Endodermal cell (in vitro differentiated cells): ENCODE results near the gene PAX5. TPM values are rescaled to one million over a fixed set of nuclear protein-coding genes. Genes with fewer than 3 reads are reported as not detected.

ENCODE experiments used
- DNase-seq: peaks from one replicate; pipeline ENCODE4 v3.0.0-alpha.2; 2017
- H3K27ac ChIP-seq: 2 replicates; pipeline ENCODE4 v1.5.1; 2013; ENCODE audit warnings: mild to moderate bottlenecking, low read depth, low read length, moderate library complexity
- H3K27me3 ChIP-seq: 2 replicates; pipeline ENCODE4 v1.6.1; 2013; ENCODE audit warnings: mild to moderate bottlenecking, low read length, moderate library complexity; ENCODE audit not compliant: insufficient read depth, control insufficient read depth, poor library complexity, severe bottlenecking
- H3K36me3 ChIP-seq: 2 replicates; pipeline ENCODE4 v1.7.0; 2013; ENCODE audit warnings: mild to moderate bottlenecking, low read length, moderate library complexity; ENCODE audit not compliant: control insufficient read depth, insufficient read depth
- H3K4me1 ChIP-seq: one replicate; pipeline ENCODE4 v1.7.0; 2013; ENCODE audit warnings: low read length; ENCODE audit not compliant: control insufficient read depth, insufficient read depth
- H3K4me3 ChIP-seq: 2 replicates; pipeline ENCODE4 v1.5.1; 2013; ENCODE audit warnings: mild to moderate bottlenecking, low read length, moderate library complexity
- H3K9ac ChIP-seq: 2 replicates; pipeline ENCODE4 v1.6.1; 2013; ENCODE audit warnings: mild to moderate bottlenecking, low read length, moderate library complexity; ENCODE audit not compliant: poor library complexity, severe bottlenecking; ENCODE audit errors: extremely low read depth
- H3K9me3 ChIP-seq: 2 replicates; pipeline ENCODE4 v1.6.1; 2013; ENCODE audit warnings: mild to moderate bottlenecking, low read length, moderate library complexity; ENCODE audit not compliant: control insufficient read depth
- H3K27ac Mint-ChIP-seq: 2 replicates; pipeline ENCODE4 v1.8.0; 2020; ENCODE audit warnings: mixed read lengths
- H3K27me3 Mint-ChIP-seq: 2 replicates; pipeline ENCODE4 v1.8.0; 2021; ENCODE audit warnings: mild to moderate bottlenecking, mixed read lengths; ENCODE audit not compliant: insufficient read depth
- H3K36me3 Mint-ChIP-seq: 2 replicates; pipeline ENCODE4 v1.8.0; 2020; ENCODE audit warnings: low read depth, mixed read lengths
- H3K4me1 Mint-ChIP-seq: 2 replicates; pipeline ENCODE4 v1.8.0; 2020; ENCODE audit warnings: mixed read lengths
- H3K4me3 Mint-ChIP-seq: 2 replicates; pipeline ENCODE4 v1.8.0; 2020; ENCODE audit warnings: mild to moderate bottlenecking, moderate library complexity, mixed read lengths
- H3K9me3 Mint-ChIP-seq: 2 replicates; pipeline ENCODE4 v1.8.0; 2020; ENCODE audit warnings: mild to moderate bottlenecking, mixed read lengths
- WGBS, 2 experiments: methylation state at CpG; one replicate each; pipeline versions ENCODE4 v1.1.5 to v1.1.7; 2013; ENCODE audit warnings: missing lambda C conversion rate in 2 of 2, mixed read lengths in 1 of 2; ENCODE audit not compliant: insufficient coverage in 1 of 2, insufficient read length in 1 of 2; 5-methylcytosine and 5-hydroxymethylcytosine counted together
- total RNA-seq, 2 donors: library from RNA; stranded (reverse); fragmentation: NEBNext Ultra II Directional in 1 of 2; extraction: Animal tissue kit (Norgen Biotek cat#: 25700) in 1 of 2; gene quantifications; 2 replicates in 1 of 2; 3 replicates in 1 of 2; pipeline ENCODE4 v1.2.1, GENCODE V29; 2021
- TF ChIP-seq, protein P1 (sequence below): fragments of 200-600 bp; sonication (generic); conservative IDR thresholded peaks from 2 replicates; pipeline ENCODE4 v1.5.0; 2021; ENCODE audit warnings: antibody characterized with exemption, mild to moderate bottlenecking

Gene PAX5
- total RNA-seq, 2 donors from 2014 or later = 0.15 TPM; not detected in 1

DNA sequence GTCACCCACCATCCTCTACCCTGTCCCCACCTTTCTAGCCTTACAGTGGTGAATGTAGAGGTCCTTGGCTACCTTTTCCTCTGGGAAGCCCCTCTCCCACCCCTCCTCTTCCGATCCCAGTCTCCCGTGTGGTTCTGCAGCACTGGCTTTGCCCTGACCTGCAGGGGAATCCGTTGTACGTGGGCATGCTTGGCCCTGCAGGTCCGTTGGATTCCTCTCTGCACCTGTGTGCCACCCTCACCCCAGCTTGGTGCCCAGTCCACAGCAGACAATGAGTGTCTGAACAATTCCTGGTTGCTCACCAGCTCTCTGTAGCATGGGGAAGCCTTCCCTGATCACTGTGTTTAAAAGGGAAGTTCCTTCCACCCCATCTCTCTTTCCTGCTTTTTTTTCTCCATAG is 185.1 kb downstream of the PAX5 start:
- Mint-ChIP-seq H3K4me1 (peaks cover 6% of the 10 kb centered on the region), H3K9me3 (no peaks in the 10 kb centered on the region), H3K4me3 (no peak overlapping the region), H3K36me3 (no peaks in the 10 kb centered on the region), H3K27me3 (peaks cover 3% of the 10 kb centered on the region), H3K27ac (no peak overlapping the region)
- 90 to 97% methylated on average over 5 of the region's 5 CpGs for WGBS, 2 experiments
- H3K4me3 ChIP-seq = no peak overlapping the region
- H3K4me1 ChIP-seq = no peaks in the 10 kb centered on the region
- no peaks in the 10 kb centered on the region for H3K36me3 ChIP-seq
- H3K9ac ChIP-seq = no peak overlapping the region
- no peak overlapping the region for H3K27ac ChIP-seq
- TF ChIP-seq, protein P1, sequence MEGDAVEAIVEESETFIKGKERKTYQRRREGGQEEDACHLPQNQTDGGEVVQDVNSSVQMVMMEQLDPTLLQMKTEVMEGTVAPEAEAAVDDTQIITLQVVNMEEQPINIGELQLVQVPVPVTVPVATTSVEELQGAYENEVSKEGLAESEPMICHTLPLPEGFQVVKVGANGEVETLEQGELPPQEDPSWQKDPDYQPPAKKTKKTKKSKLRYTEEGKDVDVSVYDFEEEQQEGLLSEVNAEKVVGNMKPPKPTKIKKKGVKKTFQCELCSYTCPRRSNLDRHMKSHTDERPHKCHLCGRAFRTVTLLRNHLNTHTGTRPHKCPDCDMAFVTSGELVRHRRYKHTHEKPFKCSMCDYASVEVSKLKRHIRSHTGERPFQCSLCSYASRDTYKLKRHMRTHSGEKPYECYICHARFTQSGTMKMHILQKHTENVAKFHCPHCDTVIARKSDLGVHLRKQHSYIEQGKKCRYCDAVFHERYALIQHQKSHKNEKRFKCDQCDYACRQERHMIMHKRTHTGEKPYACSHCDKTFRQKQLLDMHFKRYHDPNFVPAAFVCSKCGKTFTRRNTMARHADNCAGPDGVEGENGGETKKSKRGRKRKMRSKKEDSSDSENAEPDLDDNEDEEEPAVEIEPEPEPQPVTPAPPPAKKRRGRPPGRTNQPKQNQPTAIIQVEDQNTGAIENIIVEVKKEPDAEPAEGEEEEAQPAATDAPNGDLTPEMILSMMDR = no peak
- no peak for DNase-seq
- H3K27me3 ChIP-seq = no peaks in the 10 kb centered on the region
- no peaks in the 10 kb centered on the region for H3K9me3 ChIP-seq

DNA sequence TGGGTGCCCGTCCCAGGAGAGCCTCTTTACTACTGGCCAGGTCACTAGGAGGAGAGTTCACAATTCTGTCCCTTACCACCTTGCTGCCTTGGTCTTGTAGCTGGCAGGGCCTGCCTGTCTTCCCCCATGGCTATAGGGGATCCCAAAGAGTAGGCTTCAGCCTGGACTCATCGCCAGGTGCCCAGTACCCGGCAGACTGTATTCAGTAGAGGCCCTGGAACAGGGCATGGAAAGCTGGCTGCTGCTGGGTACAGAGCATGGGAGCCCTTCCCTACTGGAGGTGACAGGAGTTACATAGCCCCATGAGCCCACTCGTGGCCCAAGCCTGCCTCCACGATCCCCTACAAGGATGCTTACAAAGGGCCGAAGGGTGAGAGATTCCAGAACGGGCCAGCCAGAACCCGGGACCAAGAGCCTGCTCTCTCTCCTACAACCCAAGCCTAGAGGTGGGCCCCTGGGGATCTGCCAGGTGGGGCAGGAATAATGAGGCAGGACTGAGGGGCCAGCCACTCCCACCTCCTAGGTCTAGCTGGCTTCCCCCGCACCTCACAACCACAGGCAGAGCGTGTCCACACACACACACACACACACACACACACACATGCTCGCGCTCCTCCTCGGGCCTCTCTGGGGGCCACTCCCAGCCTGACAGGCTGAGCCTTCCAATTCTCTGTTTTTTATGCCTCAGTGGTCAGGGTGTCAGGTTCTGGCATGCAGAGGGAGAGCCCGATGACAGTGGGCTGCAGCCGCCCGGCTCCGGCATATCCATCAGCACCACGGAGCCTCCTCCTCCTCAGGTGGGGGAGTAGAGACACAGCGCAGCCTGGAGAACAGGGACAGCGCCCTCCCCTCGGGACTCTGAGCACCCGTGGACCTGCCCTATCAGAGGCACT is 186.0 kb downstream of the PAX5 start:
- DNase-seq = no peak
- Histone ChIP-seq H3K27me3 (no peaks in the 10 kb centered on the region), H3K9ac (no peak overlapping the region), H3K4me3 (no peak overlapping the region), H3K36me3 (no peaks in the 10 kb centered on the region), H3K4me1 (no peaks in the 10 kb centered on the region), H3K9me3 (no peaks in the 10 kb centered on the region), H3K27ac (no peak overlapping the region)
- Mint-ChIP-seq H3K4me1 (peaks cover 6% of the 10 kb centered on the region), H3K36me3 (no peaks in the 10 kb centered on the region), H3K27me3 (peaks cover 3% of the 10 kb centered on the region), H3K27ac (no peak overlapping the region), H3K9me3 (no peaks in the 10 kb centered on the region), H3K4me3 (no peak overlapping the region)
- TF ChIP-seq, protein P1 = no peak
- 72 to 77% methylated on average over 11 to 22 of the region's 22 CpGs for WGBS, 2 experiments

DNA sequence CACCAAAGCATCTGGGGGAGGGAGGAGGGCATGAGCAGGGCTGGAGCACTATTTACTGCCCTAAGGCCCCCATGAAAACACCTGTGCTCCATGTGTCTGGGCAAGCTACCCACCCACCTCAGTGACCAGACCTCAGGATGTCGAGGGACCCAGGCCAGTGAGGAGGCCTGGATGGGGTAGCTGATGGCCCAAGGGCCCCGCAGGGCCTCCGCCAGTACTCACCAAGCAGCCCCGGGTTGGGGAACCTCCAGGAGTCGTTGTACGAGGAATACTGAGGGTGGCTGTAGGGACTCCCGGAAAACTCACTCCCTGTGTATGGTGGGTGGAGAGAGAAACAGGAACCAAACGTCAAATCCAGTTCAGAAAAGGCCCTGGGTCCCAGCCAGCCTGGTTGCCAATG is 187.4 kb downstream of the PAX5 start:
- Mint-ChIP-seq H3K9me3 (no peaks in the 10 kb centered on the region), H3K4me3 (no peak overlapping the region), H3K4me1 (peaks cover 6% of the 10 kb centered on the region), H3K27me3 (no peaks in the 10 kb centered on the region), H3K36me3 (no peaks in the 10 kb centered on the region), H3K27ac (no peak overlapping the region)
- DNase-seq = no peak
- Histone ChIP-seq H3K36me3 (no peaks in the 10 kb centered on the region), H3K9me3 (no peaks in the 10 kb centered on the region), H3K4me1 (no peaks in the 10 kb centered on the region), H3K27me3 (no peaks in the 10 kb centered on the region), H3K27ac (no peak overlapping the region), H3K9ac (no peak overlapping the region), H3K4me3 (no peak overlapping the region)
- TF ChIP-seq, protein P1 = no peak
- WGBS, 2 experiments = 88% methylated on average over 8 of the region's 8 CpGs; no CpG with 5 or more reads in 1 of the 2 experiments
